Measurements from ENCODE around the gene ZNF341. TPM values are rescaled to one million over a fixed set of nuclear protein-coding genes. Genes with fewer than 3 reads are reported as not detected.
"Not testable (repeated sequence)": the region's sequence is repeated elsewhere in the genome, so short reads cannot be mapped to it uniquely, and the experiment has no call there.

ZNF341 gene
- polyA plus RNA-seq, 3 donors from 2014 or later, result 0.79 to 3.8 (median 1.7) TPM

DNA sequence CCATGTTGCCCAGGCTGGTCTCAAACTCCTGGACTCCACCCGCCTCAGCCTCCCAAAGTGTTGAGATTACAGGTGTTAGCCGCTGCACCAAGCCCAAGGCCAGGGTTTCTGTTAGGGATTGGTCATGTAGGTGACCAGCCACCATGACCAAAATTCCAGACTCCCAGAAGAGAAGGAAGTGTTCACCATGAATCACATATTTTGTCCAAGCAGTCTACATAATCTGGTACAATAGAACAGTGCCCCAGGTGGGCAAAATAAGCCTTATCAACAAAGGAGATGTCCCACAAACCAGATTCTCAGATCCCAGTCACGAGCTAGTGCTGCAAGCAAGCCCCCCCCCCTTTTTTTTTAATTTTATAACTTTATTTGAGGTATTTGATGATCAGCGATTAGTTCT is 20.0 kb downstream of the ZNF341 start:
- Mint-ChIP-seq H3K27me3 (ENCODE audit: low read depth in 3 of 3) (no peaks in the 10 kb centered on the region), H3K9me3 (no peaks in the 10 kb centered on the region), H3K4me1 (no peaks in the 10 kb centered on the region), H3K36me3 (peaks cover 14 to 39% (median 26%) of the 10 kb centered on the region in 3 donors), H3K27ac (no peak overlapping the region), H3K4me3 (no peak overlapping the region)
- DNase-seq, result no peak

- H3K9me3 Mint-ChIP-seq, result no peaks in the 10 kb centered on the region
- no peaks in the 10 kb centered on the region for H3K27me3 Mint-ChIP-seq (ENCODE audit: low read depth in 3 of 3)
- H3K27ac Mint-ChIP-seq, result no peak overlapping the region
- H3K4me3 Mint-ChIP-seq, result no peak overlapping the region
- peaks cover 23 to 49% (median 32%) of the 10 kb centered on the region in 3 donors for H3K36me3 Mint-ChIP-seq
- no peak for DNase-seq
- no peaks in the 10 kb centered on the region for H3K4me1 Mint-ChIP-seq
Measured at GRCh38 chr20:33753143-33753542, 21.3 kb downstream of the ZNF341 start.

DNA sequence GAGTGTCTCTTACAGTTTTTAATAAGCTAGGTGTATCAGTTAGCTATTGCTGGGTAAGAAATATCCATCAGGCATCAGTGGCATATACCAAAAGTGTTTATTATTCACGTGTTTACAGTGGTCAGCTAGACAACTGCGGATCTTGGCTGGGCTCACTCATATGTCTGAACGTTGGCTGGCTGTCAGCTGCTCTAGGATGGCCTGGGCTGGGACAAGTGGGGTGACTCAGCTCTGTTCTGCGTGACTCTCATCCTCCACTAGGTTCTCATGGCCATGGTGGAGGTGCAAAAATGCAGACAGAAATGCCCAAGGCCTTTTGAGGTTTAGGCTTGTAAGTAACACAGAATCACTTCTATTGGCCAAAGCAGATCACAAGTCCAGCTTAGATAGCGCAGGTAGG is 22.0 kb downstream of the ZNF341 start:
- Mint-ChIP-seq H3K9me3 (no peaks in the 10 kb centered on the region), H3K4me1 (no peaks in the 10 kb centered on the region), H3K4me3 (no peak overlapping the region), H3K27me3 (ENCODE audit: low read depth in 3 of 3) (no peaks in the 10 kb centered on the region), H3K36me3 (peaks cover 27 to 51% (median 32%) of the 10 kb centered on the region in 3 donors), H3K27ac (no peak overlapping the region)
- DNase-seq, result no peak

GRCh38 chr20:33755936-33756490 is 24.2 kb downstream of the ZNF341 start:
- H3K36me3 Mint-ChIP-seq, result peaks cover 30 to 47% (median 40%) of the 10 kb centered on the region in 3 donors
- not testable (repeated sequence) for DNase-seq; H3K4me3 Mint-ChIP-seq; H3K4me1 Mint-ChIP-seq; H3K9me3 Mint-ChIP-seq; H3K27ac Mint-ChIP-seq; H3K27me3 Mint-ChIP-seq (ENCODE audit: low read depth in 3 of 3)

DNA sequence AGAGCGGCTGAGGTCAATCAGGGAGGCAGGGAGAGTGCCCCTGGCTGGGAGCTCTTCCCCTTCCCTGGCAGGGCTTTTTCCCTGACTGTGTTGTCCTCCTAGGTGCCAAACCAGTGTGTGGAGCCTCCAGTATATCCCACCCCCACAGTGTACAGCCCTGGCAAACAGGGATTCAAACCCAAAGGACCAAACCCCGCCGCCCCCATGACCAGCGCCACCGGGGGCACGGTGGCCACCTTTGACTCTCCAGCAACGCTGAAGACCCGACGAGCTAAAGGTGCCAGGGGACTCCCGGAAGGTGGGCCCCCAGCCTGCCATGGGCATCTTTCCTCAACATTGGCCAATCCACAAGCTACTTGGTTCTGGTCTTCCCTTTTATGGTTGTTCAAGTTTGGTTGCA is 25.2 kb downstream of the ZNF341 start:
- Mint-ChIP-seq H3K27me3 (ENCODE audit: low read depth in 3 of 3) (no peaks in the 10 kb centered on the region), H3K4me1 (no peaks in the 10 kb centered on the region), H3K4me3 (no peak overlapping the region)

DNA sequence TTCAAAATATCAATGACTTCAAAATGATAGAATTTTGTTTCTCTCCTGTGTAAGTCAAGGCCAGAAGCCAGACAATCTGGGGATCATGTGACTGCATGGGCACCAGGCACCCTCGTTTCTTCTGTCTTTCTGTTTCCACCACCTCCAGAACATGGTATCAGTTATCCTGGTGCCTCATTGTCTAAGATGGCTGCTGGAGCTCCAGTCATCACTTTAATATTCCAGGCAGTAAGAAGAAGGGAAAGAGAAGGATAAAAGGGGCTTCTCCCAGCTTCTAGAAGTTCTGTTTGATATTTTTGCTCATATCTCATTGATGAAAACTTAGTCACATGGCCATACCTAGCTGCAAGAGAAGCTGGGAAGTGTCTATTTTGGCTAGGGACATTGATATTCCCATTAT is 25.7 kb downstream of the ZNF341 start:
- H3K4me1 Mint-ChIP-seq, result no peaks in the 10 kb centered on the region
- no peak for DNase-seq
- no peak overlapping the region for H3K27ac Mint-ChIP-seq
- no peaks in the 10 kb centered on the region for H3K27me3 Mint-ChIP-seq (ENCODE audit: low read depth in 3 of 3)
- H3K36me3 Mint-ChIP-seq, result peaks cover 21 to 42% (median 33%) of the 10 kb centered on the region in 3 donors
- no peaks in the 10 kb centered on the region for H3K9me3 Mint-ChIP-seq
- H3K4me3 Mint-ChIP-seq, result no peak overlapping the region

More for the DNA sequence above, 25.2 kb downstream of the ZNF341 start:
- Mint-ChIP-seq H3K9me3 (no peaks in the 10 kb centered on the region), H3K27ac (no peak overlapping the region), H3K36me3 (peaks cover 24 to 44% (median 35%) of the 10 kb centered on the region in 3 donors)
- DNase-seq, result no peak

GRCh38 chr20:33761698-33762250 is 30.0 kb downstream of the ZNF341 start:
- Mint-ChIP-seq H3K27me3 (ENCODE audit: low read depth in 3 of 3) (peaks cover 0 to 1% (median 0%) of the 10 kb centered on the region in 3 donors), H3K4me3 (no peak overlapping the region), H3K9me3 (no peaks in the 10 kb centered on the region), H3K4me1 (no peaks in the 10 kb centered on the region), H3K36me3 (peaks cover 18 to 37% (median 29%) of the 10 kb centered on the region in 3 donors), H3K27ac (peak overlapping the region in 1 of 6 donors; percentile 39)
- DNase-seq, result no peak

DNA sequence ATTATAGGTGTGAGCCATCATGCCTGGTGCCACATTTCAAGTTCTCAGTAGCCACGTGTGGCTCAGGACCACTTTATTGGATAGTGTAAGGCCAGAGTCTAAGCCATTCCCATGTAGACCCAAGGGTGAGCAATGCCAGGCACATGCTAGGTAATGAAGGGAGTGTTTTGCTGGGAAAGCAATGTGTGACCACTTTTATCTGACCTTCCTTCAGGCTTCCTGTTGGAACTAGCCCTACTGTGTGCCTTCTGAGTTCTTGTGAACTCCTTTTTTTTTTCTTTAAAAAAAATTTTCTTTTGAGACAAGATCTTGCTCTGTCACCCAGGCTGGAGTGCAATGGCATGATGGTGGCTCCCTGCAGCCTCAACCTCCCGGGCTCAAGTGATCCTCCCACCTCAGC is 33.3 kb downstream of the ZNF341 start:
- H3K27ac Mint-ChIP-seq, result no peak overlapping the region
- H3K9me3 Mint-ChIP-seq, result no peaks in the 10 kb centered on the region
- peaks cover 0 to 24% (median 24%) of the 10 kb centered on the region in 3 donors for H3K36me3 Mint-ChIP-seq
- no peak for DNase-seq
- peaks cover 0 to 3% (median 0%) of the 10 kb centered on the region in 3 donors for H3K27me3 Mint-ChIP-seq (ENCODE audit: low read depth in 3 of 3)
- no peak overlapping the region for H3K4me3 Mint-ChIP-seq
- H3K4me1 Mint-ChIP-seq, result peaks cover 0 to 1% of the 10 kb centered on the region in 2 donors

GRCh38 chr20:33765592-33765991 is 33.8 kb downstream of the ZNF341 start:
- DNase-seq, result no peak
- H3K27ac Mint-ChIP-seq, result no peak overlapping the region
- H3K27me3 Mint-ChIP-seq (ENCODE audit: low read depth in 3 of 3), result peaks cover 0 to 3% (median 0%) of the 10 kb centered on the region in 3 donors
- peaks cover 0 to 24% (median 24%) of the 10 kb centered on the region in 3 donors for H3K36me3 Mint-ChIP-seq
- H3K9me3 Mint-ChIP-seq, result no peaks in the 10 kb centered on the region
- no peak overlapping the region for H3K4me3 Mint-ChIP-seq
- H3K4me1 Mint-ChIP-seq, result peaks cover 0 to 1% of the 10 kb centered on the region in 2 donors

DNA sequence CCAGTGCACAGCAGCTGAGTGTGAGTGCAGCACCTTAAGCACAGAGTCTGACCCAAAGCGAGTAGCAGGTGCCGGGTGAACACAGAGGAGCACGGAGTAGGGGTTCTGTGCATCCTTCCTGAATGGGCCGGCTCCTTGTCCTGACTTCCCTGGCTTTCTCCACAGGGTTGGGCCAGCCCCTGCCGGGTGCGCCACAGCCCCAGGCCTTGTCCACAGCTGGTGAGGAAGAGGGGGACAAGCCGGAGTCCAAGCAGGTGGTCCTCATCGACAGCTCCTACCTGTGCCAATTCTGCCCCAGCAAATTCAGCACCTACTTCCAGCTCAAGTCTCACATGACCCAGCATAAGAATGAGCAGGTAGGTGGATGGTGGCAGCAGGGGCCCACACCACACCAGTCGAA is 34.9 kb downstream of the ZNF341 start:
- Mint-ChIP-seq H3K4me1 (peaks cover 0 to 1% of the 10 kb centered on the region in 2 donors), H3K27ac (no peak overlapping the region), H3K27me3 (ENCODE audit: low read depth in 3 of 3) (peaks cover 0 to 3% (median 0%) of the 10 kb centered on the region in 3 donors), H3K4me3 (no peak overlapping the region), H3K36me3 (peaks cover 0 to 23% (median 20%) of the 10 kb centered on the region in 3 donors), H3K9me3 (no peaks in the 10 kb centered on the region)
- no peak for DNase-seq

DNA sequence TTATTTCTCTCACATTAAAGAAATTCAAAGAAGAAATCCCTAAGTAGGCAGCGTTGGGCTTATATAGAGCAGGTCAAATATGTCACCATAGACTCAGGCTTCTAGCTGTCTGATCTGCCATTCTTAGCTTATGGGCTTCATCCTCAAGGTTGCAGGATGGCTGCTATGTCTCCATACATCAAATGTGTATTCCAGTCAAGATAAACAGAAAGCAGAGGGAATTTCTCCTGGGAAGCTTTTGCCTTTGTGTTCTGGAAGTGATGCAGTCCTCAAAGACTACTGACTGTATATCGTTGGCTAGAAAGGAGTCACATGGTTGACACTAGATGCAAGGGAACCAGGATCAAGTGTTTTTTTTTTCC is 36.0 kb downstream of the ZNF341 start:
- Mint-ChIP-seq H3K27me3 (ENCODE audit: low read depth in 3 of 3) (peaks cover 0 to 3% (median 0%) of the 10 kb centered on the region in 3 donors), H3K4me3 (no peak overlapping the region), H3K27ac (no peak overlapping the region), H3K36me3 (peaks cover 8 to 24% (median 21%) of the 10 kb centered on the region in 3 donors), H3K9me3 (no peaks in the 10 kb centered on the region), H3K4me1 (peaks cover 0 to 1% of the 10 kb centered on the region in 2 donors)
- no peak for DNase-seq

- peaks cover 0 to 3% (median 0%) of the 10 kb centered on the region in 3 donors for H3K27me3 Mint-ChIP-seq (ENCODE audit: low read depth in 3 of 3)
- H3K4me3 Mint-ChIP-seq, result no peak overlapping the region
- H3K9me3 Mint-ChIP-seq, result no peaks in the 10 kb centered on the region
- DNase-seq, result no peak
- peaks cover 8 to 21% (median 18%) of the 10 kb centered on the region in 3 donors for H3K36me3 Mint-ChIP-seq
- H3K4me1 Mint-ChIP-seq, result peaks cover 0 to 1% of the 10 kb centered on the region in 2 donors
- no peak overlapping the region for H3K27ac Mint-ChIP-seq
Measured at GRCh38 chr20:33769043-33769442, 37.2 kb downstream of the ZNF341 start.

- Mint-ChIP-seq H3K36me3 (peaks cover 8 to 23% (median 21%) of the 10 kb centered on the region in 3 donors), H3K9me3 (no peaks in the 10 kb centered on the region), H3K4me3 (no peak overlapping the region), H3K4me1 (peaks cover 0 to 1% of the 10 kb centered on the region in 2 donors), H3K27ac (no peak overlapping the region), H3K27me3 (ENCODE audit: low read depth in 3 of 3) (peaks cover 0 to 3% (median 0%) of the 10 kb centered on the region in 3 donors)
- no peak for DNase-seq
Measured at GRCh38 chr20:33770005-33770404, 38.2 kb downstream of the ZNF341 start.

- H3K27me3 Mint-ChIP-seq (ENCODE audit: low read depth in 3 of 3), result peaks cover 0 to 1% (median 0%) of the 10 kb centered on the region in 3 donors
- no peak overlapping the region for H3K4me3 Mint-ChIP-seq
- no peak for DNase-seq
- no peak overlapping the region for H3K27ac Mint-ChIP-seq
- no peaks in the 10 kb centered on the region for H3K9me3 Mint-ChIP-seq
- H3K4me1 Mint-ChIP-seq, result peaks cover 0 to 1% of the 10 kb centered on the region in 2 donors
- peaks cover 8 to 21% (median 18%) of the 10 kb centered on the region in 3 donors for H3K36me3 Mint-ChIP-seq
Measured at GRCh38 chr20:33771938-33772337, 40.1 kb downstream of the ZNF341 start.

GRCh38 chr20:33772439-33772838 is 40.6 kb downstream of the ZNF341 start:
- H3K4me3 Mint-ChIP-seq, result no peak overlapping the region

More at GRCh38 chr20:33772439-33772838, 40.6 kb downstream of the ZNF341 start:
- no peaks in the 10 kb centered on the region for H3K9me3 Mint-ChIP-seq
- DNase-seq, result no peak
- peaks cover 0 to 1% of the 10 kb centered on the region in 2 donors for H3K4me1 Mint-ChIP-seq
- H3K36me3 Mint-ChIP-seq, result peaks cover 8 to 18% (median 15%) of the 10 kb centered on the region in 3 donors
- H3K27me3 Mint-ChIP-seq (ENCODE audit: low read depth in 3 of 3), result no peaks in the 10 kb centered on the region
- no peak overlapping the region for H3K27ac Mint-ChIP-seq
